GM12878 (cell line): ENCODE results near the gene FBXO27. TPM values are rescaled to one million over a fixed set of nuclear protein-coding genes. Genes with fewer than 3 reads are reported as not detected.

Experiments used
- ASH2L ChIP-seq: fragments of 300-600, 200-600 bp; sonication (generic); IDR thresholded peaks from 2 replicates; pipeline ENCODE4 v1.6.1; 2017; ENCODE audit warnings: low read depth, mild to moderate bottlenecking, borderline replicate concordance
- ATF7 ChIP-seq: fragments of 450-650 bp; IDR thresholded peaks from 2 replicates; pipeline ENCODE4 v1.6.1; 2016; ENCODE audit warnings: low read depth, mild to moderate bottlenecking
- BACH1 ChIP-seq: fragments of 450-650 bp; IDR thresholded peaks from 2 replicates; pipeline ENCODE4 v1.6.1; 2017; ENCODE audit warnings: mild to moderate bottlenecking, borderline replicate concordance
- BRCA1 ChIP-seq: IDR thresholded peaks from 2 replicates; pipeline ENCODE4 v1.6.1; 2011; ENCODE audit warnings: low read depth, low read length, improper control_type of control experiment
- CHD2 ChIP-seq: IDR thresholded peaks from 2 replicates; pipeline ENCODE4 v1.6.1; 2011; ENCODE audit warnings: low read depth, low read length, improper control_type of control experiment, borderline replicate concordance
- CREB1 ChIP-seq: IDR thresholded peaks from 2 replicates; pipeline ENCODE4 v1.6.1; 2012; ENCODE audit warnings: low read depth, mild to moderate bottlenecking, inconsistent platforms
- CREM ChIP-seq: IDR thresholded peaks from 2 replicates; pipeline ENCODE4 v1.6.1; 2014; ENCODE audit warnings: antibody characterized with exemption, low read depth
- EED ChIP-seq: sonication (generic); IDR thresholded peaks from 2 replicates; pipeline ENCODE4 v1.6.1; 2016; ENCODE audit warnings: antibody characterized with exemption, low read depth
- EGR1 ChIP-seq, 2 experiments: IDR thresholded peaks; 1 replicate in 1 of 2; 2 replicates in 1 of 2; pipeline ENCODE4 v1.6.1; 2011 to 2012; ENCODE audit warnings: low read depth in 2 of 2, low read length in 2 of 2, borderline replicate concordance in 1 of 2, mild to moderate bottlenecking in 1 of 2, moderate library complexity in 1 of 2
- ETV6 ChIP-seq, 2 experiments: fragments of 450-650 bp in 1 of 2; IDR thresholded peaks in 1 of 2; conservative IDR thresholded peaks in 1 of 2; 2 replicates each; pipeline ENCODE4 v1.6.1; 2014; ENCODE audit warnings: antibody characterized with exemption in 1 of 2, borderline replicate concordance in 1 of 2, low read depth in 1 of 2, mild to moderate bottlenecking in 1 of 2, moderate library complexity in 1 of 2
- HDGF ChIP-seq: fragments of 450-650 bp; IDR thresholded peaks from 2 replicates; pipeline ENCODE4 v1.6.1; 2016; ENCODE audit warnings: antibody characterized with exemption
- MEF2A ChIP-seq: IDR thresholded peaks from 2 replicates; pipeline ENCODE4 v1.6.1; 2011; ENCODE audit warnings: low read depth, mild to moderate bottlenecking, low read length, moderate library complexity; ENCODE audit not compliant: insufficient read depth
- MTA2 ChIP-seq: fragments of 450-650 bp; IDR thresholded peaks from 2 replicates; pipeline ENCODE4 v1.6.1; 2016; ENCODE audit warnings: low read depth, mild to moderate bottlenecking, moderate library complexity
- NR2C1 ChIP-seq: fragments of 450-650 bp; IDR thresholded peaks from 2 replicates; pipeline ENCODE4 v1.6.1; 2017; ENCODE audit warnings: antibody characterized with exemption, mild to moderate bottlenecking, moderate library complexity
- RELA ChIP-seq: fragments of 450-650 bp; IDR thresholded peaks from 2 replicates; pipeline ENCODE4 v1.8.0; 2014; ENCODE audit warnings: borderline replicate concordance; ENCODE audit not compliant: partially characterized antibody
- SRF ChIP-seq, 2 experiments: IDR thresholded peaks; 2 replicates each; pipeline ENCODE4 v1.6.1; 2011; ENCODE audit warnings: low read depth in 2 of 2, low read length in 2 of 2, mild to moderate bottlenecking in 1 of 2, moderate library complexity in 1 of 2
- WRNIP1 ChIP-seq: IDR thresholded peaks from 2 replicates; pipeline ENCODE4 v1.6.1; 2011; ENCODE audit warnings: low read depth, low read length, improper control_type of control experiment, borderline replicate concordance
- YBX1 ChIP-seq: fragments of 450-650 bp; IDR thresholded peaks from 2 replicates; pipeline ENCODE4 v1.6.1; 2016; ENCODE audit warnings: antibody characterized with exemption
- ZBED1 ChIP-seq: IDR thresholded peaks from 2 replicates; pipeline ENCODE4 v1.6.1; 2016; ENCODE audit warnings: borderline replicate concordance
- ZNF384 ChIP-seq: IDR thresholded peaks from 2 replicates; pipeline ENCODE4 v1.6.1; 2012; ENCODE audit warnings: low read depth, mild to moderate bottlenecking, low read length, improper control_type of control experiment, borderline replicate concordance
- polyA plus RNA-seq, 11 experiments: library from polyadenylated mRNA; depleted of rRNA in 4 of 11; unstranded in 6 of 11; stranded (reverse) in 5 of 11; fragments of >200 nt; fragmentation: Nextera tagmentation in 4 of 11; fragmentation: Illumina TruSeq in 1 of 11; extraction: Ambion mirVana in 4 of 11; extraction: Trizol in 1 of 11; gene quantifications; 1 replicate in 1 of 11; 2 replicates in 10 of 11; pipeline versions ENCODE4 v1.2.1 to v1.2.3, GENCODE V29; 2011 to 2016; ENCODE audit warnings: inconsistent platforms in 2 of 11, missing spikeins in 2 of 11, low read depth in 1 of 11
- total RNA-seq, 4 experiments: library from RNA; depleted of rRNA in 3 of 4; stranded (reverse); fragments of >200 nt in 3 of 4; fragmentation: Illumina TruSeq in 1 of 4; extraction: Trizol in 1 of 4; gene quantifications; 2 replicates each; pipeline versions ENCODE4 v1.2.1 to v1.2.3, GENCODE V29; 2013 to 2021
- TF ChIP-seq, protein P1 (sequence below): fragments of 150-350 bp; IDR thresholded peaks from 2 replicates; pipeline ENCODE4 v1.6.1; 2014; ENCODE audit warnings: mild to moderate bottlenecking, low read depth, low read length
- TF ChIP-seq, protein P2 (sequence below): fragments of 450-650 bp; IDR thresholded peaks from 2 replicates; pipeline ENCODE4 v1.6.1; 2017; ENCODE audit warnings: mild to moderate bottlenecking, moderate library complexity
- TF ChIP-seq, protein P3 (sequence below): fragments of 450-650 bp; IDR thresholded peaks from 2 replicates; pipeline ENCODE4 v1.6.1; 2017; ENCODE audit warnings: borderline replicate concordance
- TF ChIP-seq, protein P4 (sequence below): fragments of 450-650 bp; IDR thresholded peaks from 2 replicates; pipeline ENCODE4 v1.6.1; 2014; ENCODE audit warnings: mild to moderate bottlenecking

FBXO27 gene
- total and polyA plus RNA-seq, 10 of the 15 experiments (the other 5 are each of a cell fraction or from before 2014, with no cell fraction given): 3.1 to 15.4 (median 7.1) TPM

DNA sequence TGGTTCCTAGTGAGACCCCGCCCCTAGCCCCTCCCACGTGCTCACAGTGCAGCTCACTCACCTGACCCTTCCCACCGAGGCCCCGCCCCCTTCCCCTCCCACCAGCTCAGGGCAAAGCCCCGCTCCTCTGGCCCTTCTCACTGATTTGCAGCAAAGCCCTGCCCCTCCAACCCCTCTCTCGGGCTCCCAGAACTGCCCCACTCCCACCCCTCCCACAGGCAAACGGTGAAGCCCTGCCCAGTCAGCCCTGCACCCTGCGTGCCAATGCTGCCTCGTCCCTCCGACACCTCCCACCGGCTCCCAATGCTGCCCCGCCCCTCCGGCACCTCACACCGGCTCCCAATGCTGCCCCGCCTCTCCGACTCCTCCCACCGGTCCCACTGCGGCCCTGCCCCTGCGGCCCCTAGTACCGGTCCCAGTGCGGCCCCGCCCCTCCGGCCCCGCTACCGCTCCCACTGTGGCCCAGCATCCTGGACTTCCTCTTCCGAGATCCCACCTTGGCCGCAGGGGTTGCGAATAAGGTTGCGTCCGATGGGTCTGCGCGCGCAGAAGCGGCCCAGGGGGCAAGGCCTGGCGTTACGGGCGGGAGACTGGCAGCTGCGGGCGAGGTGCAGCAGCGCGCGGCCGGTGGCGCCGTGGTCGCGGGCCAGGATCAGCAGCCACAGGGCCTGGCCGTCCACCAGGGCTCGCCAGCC lies 834 bp downstream of the FBXO27 start (continued):
- TF ChIP-seq ZNF384: no peak
- no peak for TF ChIP-seq SRF (IDR thresholded peaks at IDR 0.05; ENCODE audit: low read depth in 2 of 2, low read length in 2 of 2)
- TF ChIP-seq, protein P1, sequence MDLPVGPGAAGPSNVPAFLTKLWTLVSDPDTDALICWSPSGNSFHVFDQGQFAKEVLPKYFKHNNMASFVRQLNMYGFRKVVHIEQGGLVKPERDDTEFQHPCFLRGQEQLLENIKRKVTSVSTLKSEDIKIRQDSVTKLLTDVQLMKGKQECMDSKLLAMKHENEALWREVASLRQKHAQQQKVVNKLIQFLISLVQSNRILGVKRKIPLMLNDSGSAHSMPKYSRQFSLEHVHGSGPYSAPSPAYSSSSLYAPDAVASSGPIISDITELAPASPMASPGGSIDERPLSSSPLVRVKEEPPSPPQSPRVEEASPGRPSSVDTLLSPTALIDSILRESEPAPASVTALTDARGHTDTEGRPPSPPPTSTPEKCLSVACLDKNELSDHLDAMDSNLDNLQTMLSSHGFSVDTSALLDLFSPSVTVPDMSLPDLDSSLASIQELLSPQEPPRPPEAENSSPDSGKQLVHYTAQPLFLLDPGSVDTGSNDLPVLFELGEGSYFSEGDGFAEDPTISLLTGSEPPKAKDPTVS: no peak
- TF ChIP-seq HDGF: peak; percentile 97
- no peak for TF ChIP-seq BACH1
- no peak for TF ChIP-seq NR2C1
- TF ChIP-seq CREM: no peak
- no peak for TF ChIP-seq ETV6 (conservative IDR thresholded peaks at IDR 0.05 in 1 of 2, IDR thresholded peaks at IDR 0.05 in 1 of 2; ENCODE audit: borderline replicate concordance in 1 of 2, low read depth in 1 of 2)
- TF ChIP-seq, protein P2, sequence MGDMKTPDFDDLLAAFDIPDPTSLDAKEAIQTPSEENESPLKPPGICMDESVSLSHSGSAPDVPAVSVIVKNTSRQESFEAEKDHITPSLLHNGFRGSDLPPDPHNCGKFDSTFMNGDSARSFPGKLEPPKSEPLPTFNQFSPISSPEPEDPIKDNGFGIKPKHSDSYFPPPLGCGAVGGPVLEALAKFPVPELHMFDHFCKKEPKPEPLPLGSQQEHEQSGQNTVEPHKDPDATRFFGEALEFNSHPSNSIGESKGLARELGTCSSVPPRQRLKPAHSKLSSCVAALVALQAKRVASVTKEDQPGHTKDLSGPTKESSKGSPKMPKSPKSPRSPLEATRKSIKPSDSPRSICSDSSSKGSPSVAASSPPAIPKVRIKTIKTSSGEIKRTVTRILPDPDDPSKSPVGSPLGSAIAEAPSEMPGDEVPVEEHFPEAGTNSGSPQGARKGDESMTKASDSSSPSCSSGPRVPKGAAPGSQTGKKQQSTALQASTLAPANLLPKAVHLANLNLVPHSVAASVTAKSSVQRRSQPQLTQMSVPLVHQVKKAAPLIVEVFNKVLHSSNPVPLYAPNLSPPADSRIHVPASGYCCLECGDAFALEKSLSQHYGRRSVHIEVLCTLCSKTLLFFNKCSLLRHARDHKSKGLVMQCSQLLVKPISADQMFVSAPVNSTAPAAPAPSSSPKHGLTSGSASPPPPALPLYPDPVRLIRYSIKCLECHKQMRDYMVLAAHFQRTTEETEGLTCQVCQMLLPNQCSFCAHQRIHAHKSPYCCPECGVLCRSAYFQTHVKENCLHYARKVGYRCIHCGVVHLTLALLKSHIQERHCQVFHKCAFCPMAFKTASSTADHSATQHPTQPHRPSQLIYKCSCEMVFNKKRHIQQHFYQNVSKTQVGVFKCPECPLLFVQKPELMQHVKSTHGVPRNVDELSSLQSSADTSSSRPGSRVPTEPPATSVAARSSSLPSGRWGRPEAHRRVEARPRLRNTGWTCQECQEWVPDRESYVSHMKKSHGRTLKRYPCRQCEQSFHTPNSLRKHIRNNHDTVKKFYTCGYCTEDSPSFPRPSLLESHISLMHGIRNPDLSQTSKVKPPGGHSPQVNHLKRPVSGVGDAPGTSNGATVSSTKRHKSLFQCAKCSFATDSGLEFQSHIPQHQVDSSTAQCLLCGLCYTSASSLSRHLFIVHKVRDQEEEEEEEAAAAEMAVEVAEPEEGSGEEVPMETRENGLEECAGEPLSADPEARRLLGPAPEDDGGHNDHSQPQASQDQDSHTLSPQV: no peak
- TF ChIP-seq, protein P3, sequence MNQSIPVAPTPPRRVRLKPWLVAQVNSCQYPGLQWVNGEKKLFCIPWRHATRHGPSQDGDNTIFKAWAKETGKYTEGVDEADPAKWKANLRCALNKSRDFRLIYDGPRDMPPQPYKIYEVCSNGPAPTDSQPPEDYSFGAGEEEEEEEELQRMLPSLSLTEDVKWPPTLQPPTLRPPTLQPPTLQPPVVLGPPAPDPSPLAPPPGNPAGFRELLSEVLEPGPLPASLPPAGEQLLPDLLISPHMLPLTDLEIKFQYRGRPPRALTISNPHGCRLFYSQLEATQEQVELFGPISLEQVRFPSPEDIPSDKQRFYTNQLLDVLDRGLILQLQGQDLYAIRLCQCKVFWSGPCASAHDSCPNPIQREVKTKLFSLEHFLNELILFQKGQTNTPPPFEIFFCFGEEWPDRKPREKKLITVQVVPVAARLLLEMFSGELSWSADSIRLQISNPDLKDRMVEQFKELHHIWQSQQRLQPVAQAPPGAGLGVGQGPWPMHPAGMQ: no peak
- TF ChIP-seq ASH2L: no peak
- TF ChIP-seq WRNIP1: no peak
- no peak for TF ChIP-seq BRCA1
- TF ChIP-seq MTA2: no peak
- TF ChIP-seq ZBED1: no peak
- no peak for TF ChIP-seq ATF7
- TF ChIP-seq EED: peak; percentile 37; the same call in 1 of the 2 replicates
- no peak for TF ChIP-seq RELA
- TF ChIP-seq CHD2: no peak
- TF ChIP-seq, protein P4, sequence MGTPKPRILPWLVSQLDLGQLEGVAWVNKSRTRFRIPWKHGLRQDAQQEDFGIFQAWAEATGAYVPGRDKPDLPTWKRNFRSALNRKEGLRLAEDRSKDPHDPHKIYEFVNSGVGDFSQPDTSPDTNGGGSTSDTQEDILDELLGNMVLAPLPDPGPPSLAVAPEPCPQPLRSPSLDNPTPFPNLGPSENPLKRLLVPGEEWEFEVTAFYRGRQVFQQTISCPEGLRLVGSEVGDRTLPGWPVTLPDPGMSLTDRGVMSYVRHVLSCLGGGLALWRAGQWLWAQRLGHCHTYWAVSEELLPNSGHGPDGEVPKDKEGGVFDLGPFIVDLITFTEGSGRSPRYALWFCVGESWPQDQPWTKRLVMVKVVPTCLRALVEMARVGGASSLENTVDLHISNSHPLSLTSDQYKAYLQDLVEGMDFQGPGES: no peak
- TF ChIP-seq EGR1 (IDR thresholded peaks at IDR 0.05; ENCODE audit: borderline replicate concordance in 1 of 2, low read depth in 2 of 2, low read length in 2 of 2): no peak
- TF ChIP-seq MEF2A: no peak
- no peak for TF ChIP-seq CREB1
- TF ChIP-seq YBX1: no peak
